DOHH2 (cell line): ENCODE data around the gene PTPN4.

Experiments used
- H3F3A ChIP-seq: fragments of 200-600 bp; sonication (generic), shearing (Covaris generic); 2 replicates; pipeline ENCODE4 v1.6.0; 2016; ENCODE audit warnings: antibody characterized with exemption, mild to moderate bottlenecking; ENCODE audit not compliant: control insufficient read depth, insufficient read depth
- H3K27ac ChIP-seq: fragments of 200-600 bp; sonication (generic); 2 replicates; pipeline ENCODE4 v1.5.1; 2014; ENCODE audit warnings: low read depth, mild to moderate bottlenecking, low read length, moderate library complexity
- H3K27me3 ChIP-seq: fragments of 200-600 bp; sonication (generic); 2 replicates; pipeline ENCODE4 v1.6.1; 2014; ENCODE audit warnings: mild to moderate bottlenecking, low read length, mixed read lengths; ENCODE audit not compliant: control insufficient read depth
- H3K36me3 ChIP-seq: fragments of 200-600 bp; sonication (generic); 2 replicates; pipeline ENCODE4 v1.6.1; 2014; ENCODE audit warnings: mild to moderate bottlenecking, low read length, moderate library complexity, mixed read lengths; ENCODE audit not compliant: control insufficient read depth
- H3K4me1 ChIP-seq: fragments of 200-600 bp; sonication (generic); 2 replicates; pipeline ENCODE4 v1.6.1; 2014; ENCODE audit warnings: mild to moderate bottlenecking, low read length, mixed read lengths; ENCODE audit not compliant: control insufficient read depth
- H3K4me2 ChIP-seq: fragments of 200-600 bp; sonication (generic); 2 replicates; pipeline ENCODE4 v1.6.0; 2014; ENCODE audit warnings: mild to moderate bottlenecking, low read length, moderate library complexity
- H3K4me3 ChIP-seq: fragments of 200-600 bp; sonication (generic); 2 replicates; pipeline ENCODE4 v1.5.1; 2014; ENCODE audit warnings: mild to moderate bottlenecking, low read length, mixed read lengths
- H3K79me2 ChIP-seq: fragments of 200-600 bp; sonication (generic); 2 replicates; pipeline ENCODE4 v1.6.1; 2014; ENCODE audit warnings: mild to moderate bottlenecking, low read length, mixed read lengths; ENCODE audit not compliant: control insufficient read depth
- H3K9me2 ChIP-seq: fragments of 200-600 bp; sonication (generic); replicated peaks from 2 replicates; pipeline ENCODE4 v1.6.1; 2014; ENCODE audit warnings: mild to moderate bottlenecking, low read length, mixed read lengths; ENCODE audit not compliant: control insufficient read depth
- H3K9me3 ChIP-seq: fragments of 200-600 bp; sonication (generic); 2 replicates; pipeline ENCODE4 v1.6.1; 2014; ENCODE audit warnings: antibody characterized with exemption, low read length, mixed read lengths; ENCODE audit not compliant: control insufficient read depth, insufficient read depth
- H4K20me1 ChIP-seq: fragments of 200-600 bp; sonication (generic); 2 replicates; pipeline ENCODE4 v1.6.0; 2014; ENCODE audit warnings: low read depth, mild to moderate bottlenecking, antibody characterized with exemption, low read length, moderate library complexity; ENCODE audit not compliant: control insufficient read depth, insufficient read depth
- EZH2phosphoT487 ChIP-seq: fragments of 200-600 bp; sonication (generic); IDR thresholded peaks from 2 replicates; pipeline ENCODE4 v1.6.1; 2017; ENCODE audit warnings: borderline replicate concordance, mild to moderate bottlenecking, antibody characterized with exemption, low read length, moderate library complexity, mixed read lengths
- TF ChIP-seq, protein P1 (sequence below): fragments of 200-600 bp; sonication (generic); IDR thresholded peaks from one replicate; pipeline ENCODE4 v1.5.1; 2014; ENCODE audit warnings: antibody characterized with exemption, mild to moderate bottlenecking, low read depth, low read length; ENCODE audit not compliant: poor library complexity, severe bottlenecking

Gene PTPN4

DNA sequence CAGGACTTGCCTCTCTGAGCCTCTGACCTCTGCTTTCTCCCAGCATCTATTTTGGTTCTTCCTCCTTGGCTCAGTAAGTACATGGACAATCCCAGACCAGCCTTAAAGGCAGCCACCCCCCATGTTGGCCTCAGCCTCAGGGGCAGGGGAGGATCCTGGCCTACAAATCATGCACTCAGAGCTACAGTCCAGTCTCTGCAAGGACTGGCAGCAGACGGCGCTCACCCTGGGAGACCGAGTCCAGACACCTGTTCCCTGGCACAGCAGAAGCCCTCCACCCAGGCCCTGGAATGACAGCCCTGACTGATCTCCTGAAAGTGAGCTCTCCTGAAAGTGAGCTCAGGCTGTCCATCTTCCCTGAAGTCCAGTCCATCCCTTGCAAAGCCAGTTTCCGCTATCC lies 25.7 kb upstream of the PTPN4 start:
- Histone ChIP-seq H3K9me3 (no peaks in the 10 kb centered on the region), H3K4me2 (no peak overlapping the region), H4K20me1 (no peaks in the 10 kb centered on the region), H3K4me1 (no peaks in the 10 kb centered on the region), H3K27ac (no peak overlapping the region), H3K4me3 (no peak overlapping the region), H3K36me3 (no peaks in the 10 kb centered on the region), H3K79me2 (no peaks in the 10 kb centered on the region), H3F3A (no peaks in the 10 kb centered on the region), H3K9me2 (no peaks in the 10 kb centered on the region), H3K27me3 (peaks cover 7% of the 10 kb centered on the region; the same call in 1 of the 2 replicates)
- TF ChIP-seq, protein P1, sequence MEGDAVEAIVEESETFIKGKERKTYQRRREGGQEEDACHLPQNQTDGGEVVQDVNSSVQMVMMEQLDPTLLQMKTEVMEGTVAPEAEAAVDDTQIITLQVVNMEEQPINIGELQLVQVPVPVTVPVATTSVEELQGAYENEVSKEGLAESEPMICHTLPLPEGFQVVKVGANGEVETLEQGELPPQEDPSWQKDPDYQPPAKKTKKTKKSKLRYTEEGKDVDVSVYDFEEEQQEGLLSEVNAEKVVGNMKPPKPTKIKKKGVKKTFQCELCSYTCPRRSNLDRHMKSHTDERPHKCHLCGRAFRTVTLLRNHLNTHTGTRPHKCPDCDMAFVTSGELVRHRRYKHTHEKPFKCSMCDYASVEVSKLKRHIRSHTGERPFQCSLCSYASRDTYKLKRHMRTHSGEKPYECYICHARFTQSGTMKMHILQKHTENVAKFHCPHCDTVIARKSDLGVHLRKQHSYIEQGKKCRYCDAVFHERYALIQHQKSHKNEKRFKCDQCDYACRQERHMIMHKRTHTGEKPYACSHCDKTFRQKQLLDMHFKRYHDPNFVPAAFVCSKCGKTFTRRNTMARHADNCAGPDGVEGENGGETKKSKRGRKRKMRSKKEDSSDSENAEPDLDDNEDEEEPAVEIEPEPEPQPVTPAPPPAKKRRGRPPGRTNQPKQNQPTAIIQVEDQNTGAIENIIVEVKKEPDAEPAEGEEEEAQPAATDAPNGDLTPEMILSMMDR: no peak
- TF ChIP-seq EZH2phosphoT487: no peak

DNA sequence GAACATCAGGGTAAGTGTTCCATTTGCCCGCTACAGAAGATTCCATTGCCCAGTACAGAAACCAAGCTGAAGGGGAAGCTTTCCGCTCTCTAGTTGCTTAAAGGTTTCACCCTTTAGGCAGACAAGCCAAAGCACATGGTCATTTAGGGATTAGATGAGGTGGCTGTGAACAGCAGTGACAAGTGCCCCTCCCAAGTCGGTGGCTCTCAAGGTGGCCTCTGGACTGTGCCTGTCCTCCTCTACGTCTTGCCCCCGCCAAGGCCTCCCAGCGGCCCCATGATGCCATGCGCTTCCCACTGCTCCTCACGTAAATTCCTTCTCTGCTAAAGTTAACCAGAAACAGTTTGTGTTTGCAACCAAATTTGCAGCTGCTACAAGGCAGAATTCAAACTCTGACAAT lies 24.2 kb upstream of the PTPN4 start:
- Histone ChIP-seq H3K27me3 (peaks cover 7% of the 10 kb centered on the region; the same call in 1 of the 2 replicates), H3K4me1 (no peaks in the 10 kb centered on the region), H3K4me2 (no peak overlapping the region), H3F3A (no peaks in the 10 kb centered on the region), H4K20me1 (no peaks in the 10 kb centered on the region), H3K36me3 (no peaks in the 10 kb centered on the region), H3K79me2 (no peaks in the 10 kb centered on the region), H3K4me3 (no peak overlapping the region), H3K9me2 (no peaks in the 10 kb centered on the region), H3K27ac (no peak overlapping the region), H3K9me3 (no peaks in the 10 kb centered on the region)
- no peak for TF ChIP-seq EZH2phosphoT487
- TF ChIP-seq, protein P1: no peak

DNA sequence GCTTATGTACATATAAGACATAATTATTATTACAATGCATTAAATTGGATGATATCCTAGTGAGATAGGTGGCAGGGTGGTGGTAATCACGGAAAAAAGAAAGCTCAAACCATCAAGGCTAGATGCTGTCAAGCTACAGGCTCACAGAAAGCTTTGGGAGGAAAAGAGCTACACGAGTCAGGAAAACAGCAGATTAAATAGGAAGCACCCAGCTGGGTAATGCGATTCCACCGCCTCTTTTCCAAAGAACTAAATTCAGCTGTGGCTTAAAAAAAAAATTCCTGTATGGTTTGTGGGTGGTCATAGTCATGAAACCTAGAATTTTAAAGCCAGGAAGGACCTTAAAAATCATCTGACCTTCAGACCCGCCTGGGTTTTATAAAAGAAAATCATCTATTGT lies 23.7 kb upstream of the PTPN4 start:
- Histone ChIP-seq H3K27me3 (peaks cover 7% of the 10 kb centered on the region; the same call in 1 of the 2 replicates), H3K4me3 (no peak overlapping the region), H3K27ac (no peak overlapping the region), H3F3A (no peaks in the 10 kb centered on the region), H3K9me3 (no peaks in the 10 kb centered on the region), H3K79me2 (no peaks in the 10 kb centered on the region), H3K36me3 (no peaks in the 10 kb centered on the region), H3K4me1 (no peaks in the 10 kb centered on the region), H3K4me2 (no peak overlapping the region), H4K20me1 (no peaks in the 10 kb centered on the region), H3K9me2 (no peaks in the 10 kb centered on the region)
- TF ChIP-seq, protein P1: no peak
- TF ChIP-seq EZH2phosphoT487: no peak
